NCI-H187 treated with DMSO at 0.1 percent for 48 hours (cell line): ENCODE measurements around the gene ARPC1A.
"Not testable (repeated sequence)": the region's sequence is repeated elsewhere in the genome, so short reads cannot be mapped to it uniquely, and the experiment has no call there.

Source experiments
- DNase-seq: peaks from one replicate; lab custom pipeline; 2025; lab: John Stamatoyannopoulos, UW

ARPC1A gene

DNA sequence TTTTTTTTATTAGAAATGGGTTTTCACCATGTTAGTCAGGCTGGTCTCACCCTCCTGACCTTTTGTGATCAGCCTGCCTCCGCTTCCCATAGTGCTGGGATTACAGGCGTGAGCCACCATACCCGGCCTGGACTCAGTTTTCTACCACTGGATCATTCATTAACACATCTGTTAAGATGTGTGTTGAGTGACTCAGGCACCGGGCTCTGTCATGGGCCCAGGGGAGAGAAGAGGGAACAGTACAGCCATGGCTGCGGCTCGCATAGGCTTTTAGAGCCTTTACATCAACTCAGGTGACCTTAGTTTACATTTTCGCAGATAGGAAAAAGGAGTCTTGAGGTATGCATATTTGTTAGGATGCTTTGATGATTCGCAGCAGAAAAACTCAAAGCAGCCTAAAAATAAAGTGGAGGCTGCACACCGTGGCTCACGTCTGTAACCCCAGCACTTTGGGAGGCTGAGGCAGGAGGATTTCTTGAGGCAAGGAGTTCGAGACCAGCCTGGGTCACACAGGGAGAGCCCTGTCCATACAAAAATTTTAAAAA, 45.8 kb downstream of the ARPC1A start:
- no peak for DNase-seq

DNA sequence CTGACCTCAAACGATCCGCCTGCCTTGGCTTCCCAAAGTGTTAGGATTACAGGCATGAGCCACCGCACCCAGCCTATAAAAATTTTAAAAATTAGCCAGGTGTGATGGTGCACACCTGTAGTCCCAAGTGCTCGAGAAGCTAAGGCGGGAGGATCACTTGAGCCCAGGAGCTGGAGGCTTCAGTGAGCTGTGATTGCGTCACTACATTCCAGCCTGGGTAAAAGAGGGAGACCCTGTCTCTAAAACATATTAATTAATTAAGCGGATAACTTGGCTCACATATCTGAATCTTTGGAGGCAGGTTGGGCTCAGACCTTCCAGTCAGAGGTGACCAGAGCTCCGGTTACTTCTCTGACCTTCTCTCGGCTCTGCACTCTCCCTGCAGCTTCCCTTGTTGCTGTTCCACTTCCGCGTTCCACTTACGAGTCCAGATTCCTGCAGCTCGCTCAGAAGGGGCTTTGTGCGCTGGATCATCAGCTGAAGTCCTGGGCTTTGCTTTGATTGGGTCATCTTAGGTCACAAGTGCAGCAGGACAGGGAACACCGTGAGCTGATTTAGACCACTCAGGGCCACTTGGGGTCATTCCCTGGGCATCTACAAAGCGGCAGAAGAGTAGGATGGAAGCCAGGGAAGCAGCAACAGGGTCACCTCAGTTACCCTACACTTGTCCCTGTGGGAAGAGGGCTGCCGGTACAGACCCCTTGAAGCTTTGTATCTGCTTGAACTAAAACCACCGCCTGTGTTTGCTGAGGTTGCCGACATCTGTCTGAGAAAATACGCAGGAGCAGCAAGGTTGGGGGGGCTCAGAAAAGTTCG, 46.8 kb downstream of the ARPC1A start:
- DNase-seq: no peak

GRCh38 chr7:99373091-99374066, 47.7 kb downstream of the ARPC1A start:
- no peak for DNase-seq

DNA sequence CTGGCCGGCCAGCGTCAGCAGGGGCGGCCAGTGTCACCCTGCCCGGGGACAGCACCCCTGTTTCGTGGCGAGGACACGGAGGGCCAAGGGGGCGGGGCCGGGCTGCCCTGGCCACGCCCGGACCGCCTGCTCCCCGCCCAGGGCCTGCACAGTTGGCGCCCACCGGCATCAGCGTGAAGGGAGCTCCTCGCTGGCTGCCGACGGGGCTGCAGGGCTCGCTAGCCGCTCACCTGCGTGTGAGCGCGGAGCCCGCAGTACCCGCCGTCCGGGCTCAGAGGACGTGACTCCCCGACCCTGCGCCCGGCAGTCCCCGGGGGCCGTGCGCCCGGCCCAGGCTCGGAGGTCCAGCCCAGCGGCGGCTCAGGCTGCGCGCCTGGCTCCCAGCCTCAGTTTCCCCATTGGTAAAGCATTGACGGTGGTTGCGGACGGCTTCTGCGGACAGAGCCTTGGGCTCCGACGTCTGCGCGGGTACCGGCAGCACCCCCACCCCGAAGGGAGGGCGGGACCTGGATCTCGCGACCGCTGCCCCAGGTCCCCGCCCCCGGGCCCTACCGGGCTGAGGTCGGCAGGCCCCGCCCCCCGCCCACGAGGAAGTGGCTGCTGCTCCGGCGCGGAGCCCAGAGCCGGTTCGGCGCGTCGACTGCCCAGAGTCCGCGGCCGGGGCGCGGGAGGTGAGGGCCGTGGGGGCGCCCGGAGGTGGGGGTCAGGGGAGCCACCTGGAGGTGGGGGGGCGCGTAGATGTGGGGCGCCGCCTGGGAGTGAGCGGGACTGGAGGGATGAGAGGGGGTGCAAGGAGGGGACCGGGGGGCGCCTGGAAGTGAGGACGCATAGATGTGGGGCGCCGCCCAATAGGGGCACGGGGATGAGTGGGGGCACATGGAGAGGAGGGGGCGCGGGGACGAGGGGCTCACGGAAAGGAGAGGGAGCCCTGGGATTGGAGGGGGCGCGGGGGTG, 48.7 kb downstream of the ARPC1A start, which contains the start of gene ARPC1B:
ARPC1B (plus strand) TSS at position 620 of the 954 bp plus-strand sequence. CDS start 10,985 bp downstream, outside the sequence.
- no peak for DNase-seq

DNA sequence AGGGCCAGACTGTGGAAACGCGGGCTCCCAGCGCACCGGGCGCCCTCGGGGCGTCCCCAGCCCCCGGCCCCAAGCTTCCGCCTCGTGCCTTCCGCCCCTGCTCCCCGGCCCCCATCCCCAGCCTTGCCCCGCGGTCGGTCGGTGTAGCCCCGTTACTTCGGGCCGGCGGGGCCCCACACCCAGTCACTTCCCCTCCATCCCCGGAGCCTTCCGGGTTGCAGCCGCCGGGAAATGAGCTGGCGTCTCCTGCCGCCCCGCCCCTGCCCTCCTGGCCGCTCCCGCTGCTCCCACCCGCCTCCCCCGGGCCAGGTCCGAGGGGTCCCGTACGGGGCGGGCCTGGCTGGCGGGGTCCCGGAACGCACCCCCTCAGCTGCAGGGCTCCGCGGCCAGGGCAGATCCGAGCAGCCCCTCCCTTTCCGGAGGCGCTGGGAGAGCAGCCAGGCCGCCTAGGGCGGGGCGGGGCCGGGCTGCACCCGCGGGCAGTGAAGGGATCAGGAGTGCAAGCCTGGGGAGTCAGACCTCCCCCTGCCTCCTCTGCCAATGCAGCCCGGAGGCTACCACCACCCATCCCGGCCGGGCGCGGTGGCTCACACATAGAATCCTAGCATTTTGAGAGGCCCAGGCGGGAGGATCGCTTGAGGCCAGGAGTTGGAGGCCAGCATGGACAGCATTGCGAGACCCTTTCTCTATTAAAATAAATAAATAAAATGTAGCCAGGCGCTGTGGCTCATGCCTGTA, 49.5 kb downstream of the ARPC1A start:
- no peak for DNase-seq

DNA sequence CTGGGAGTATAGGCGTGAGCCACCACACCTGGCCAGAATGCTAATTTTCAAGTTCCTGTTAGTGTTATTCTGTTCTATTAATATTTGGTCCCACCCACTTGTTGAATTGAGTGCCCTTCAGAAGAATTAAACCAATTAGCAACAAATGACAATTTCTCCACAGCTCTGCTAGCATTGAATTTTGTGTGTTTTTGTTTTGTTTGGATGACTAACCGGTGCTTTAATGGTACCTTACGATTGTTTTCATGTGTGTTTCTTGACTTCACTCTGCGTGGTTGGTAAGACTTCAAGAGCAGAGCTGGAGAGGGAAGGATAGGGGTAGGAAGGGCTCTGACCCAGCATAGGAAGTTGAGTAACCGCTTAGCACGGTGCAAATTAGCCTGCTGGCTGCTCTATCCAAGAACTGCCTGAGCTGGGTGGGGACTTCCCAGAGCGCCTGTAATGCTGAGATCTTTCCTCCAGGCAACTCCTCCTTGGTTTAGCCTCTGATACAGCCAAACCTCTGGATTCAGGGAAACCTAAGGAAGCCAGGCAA, 53.4 kb downstream of the ARPC1A start:
- DNase-seq: no peak

DNA sequence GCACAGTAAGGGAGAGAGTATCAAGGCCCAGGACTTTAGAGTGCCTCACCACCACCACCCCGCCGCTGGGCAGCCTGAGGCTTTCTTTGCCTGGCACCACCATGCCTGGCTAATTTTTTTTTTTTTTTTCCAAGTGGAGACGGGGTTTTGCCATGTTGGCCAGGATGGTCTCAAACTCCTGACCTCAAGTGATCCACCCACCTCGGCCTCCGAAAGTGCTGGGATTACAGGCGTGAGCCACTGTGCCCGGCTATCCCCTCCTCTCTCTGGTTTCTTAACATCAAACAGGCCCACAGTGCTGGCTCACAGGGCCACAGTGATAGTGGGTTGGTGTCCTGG, 54.0 kb downstream of the ARPC1A start:
- not testable (repeated sequence) for DNase-seq

DNA sequence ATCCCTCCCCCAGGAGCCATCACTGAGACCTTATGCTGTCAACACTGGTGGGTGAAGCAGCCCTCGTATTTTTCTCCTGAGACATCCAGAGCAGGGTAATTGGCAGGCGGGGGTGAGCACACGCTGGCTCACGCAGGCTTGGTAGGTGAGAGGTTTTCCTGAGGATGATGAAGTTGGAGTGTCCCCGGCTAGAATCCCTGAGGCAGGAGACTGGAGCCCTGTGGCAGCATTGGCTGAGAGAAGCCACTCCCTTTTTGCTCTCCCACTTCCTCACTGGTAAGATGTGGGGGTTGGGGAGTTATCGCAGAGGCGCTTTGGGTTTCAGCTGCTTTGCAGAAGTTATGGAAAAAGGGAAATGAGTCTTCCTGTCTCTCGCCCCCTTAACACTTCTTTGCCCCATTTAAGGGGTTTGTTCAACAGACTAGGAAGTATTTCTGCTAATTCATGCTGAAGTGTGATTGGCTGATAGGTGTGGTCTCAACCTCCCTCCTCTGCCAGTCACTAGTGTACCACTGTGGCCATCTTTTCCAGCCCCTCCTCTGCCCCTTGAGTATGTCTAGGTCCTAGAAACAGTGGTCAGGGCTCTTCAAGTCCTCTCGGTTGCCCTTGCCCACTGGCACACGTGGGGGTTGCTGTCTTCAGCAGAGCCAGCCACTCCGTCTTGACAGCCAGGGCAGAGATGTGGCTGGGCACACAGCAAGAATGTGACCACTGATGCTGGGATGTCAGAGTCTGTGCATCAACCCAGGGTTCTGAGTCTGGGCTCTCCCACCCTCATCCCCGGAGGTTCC, 54.5 kb downstream of the ARPC1A start:
- DNase-seq: no peak

GRCh38 chr7:99380823-99381663, 55.3 kb downstream of the ARPC1A start:
- DNase-seq: no peak

DNA sequence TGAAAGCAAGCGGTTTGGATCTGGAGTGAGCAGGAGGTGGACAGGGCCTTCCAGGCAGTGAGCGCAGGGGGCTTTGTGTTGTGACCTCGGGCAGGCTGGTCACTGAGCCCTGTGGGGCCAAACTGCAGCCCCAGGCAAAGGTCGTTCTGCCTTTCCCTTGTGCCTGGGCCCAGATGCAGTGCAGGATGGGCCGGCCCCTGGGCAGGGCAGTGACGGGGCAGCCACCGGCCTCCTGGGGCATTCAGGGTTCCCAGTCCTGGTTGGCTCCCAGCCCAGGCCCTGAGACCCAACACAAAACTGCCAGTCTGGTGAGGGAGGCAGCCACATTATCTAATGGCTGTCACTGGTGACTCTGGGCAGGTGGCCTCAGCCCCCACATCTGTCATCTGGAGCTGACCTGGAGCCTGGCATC, 56.0 kb downstream of the ARPC1A start:
- DNase-seq: no peak

DNA sequence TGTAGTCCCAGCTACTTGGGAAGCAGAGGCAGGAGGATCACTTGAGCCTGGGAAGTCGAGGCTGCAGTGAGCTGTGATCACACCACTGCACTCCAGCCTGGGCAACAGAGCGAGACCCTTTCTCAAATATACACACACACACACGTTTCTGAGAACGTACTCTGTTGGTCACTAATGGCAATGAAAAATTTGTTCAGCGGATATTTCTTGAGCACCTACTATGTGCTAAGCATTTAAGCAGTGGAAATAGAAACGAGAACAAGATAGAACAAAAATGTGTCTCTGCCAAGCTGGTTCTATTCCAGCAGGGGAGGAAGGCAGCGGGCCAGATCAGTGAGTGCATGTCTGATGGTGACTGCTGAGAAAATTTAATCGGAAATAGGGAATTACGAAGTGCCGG, 57.5 kb downstream of the ARPC1A start:
- DNase-seq: no peak

- DNase-seq: no peak
Measured at GRCh38 chr7:99383791-99384370, 58.2 kb downstream of the ARPC1A start.

- no peak for DNase-seq
Measured at GRCh38 chr7:99384523-99384922, 58.8 kb downstream of the ARPC1A start.

DNA sequence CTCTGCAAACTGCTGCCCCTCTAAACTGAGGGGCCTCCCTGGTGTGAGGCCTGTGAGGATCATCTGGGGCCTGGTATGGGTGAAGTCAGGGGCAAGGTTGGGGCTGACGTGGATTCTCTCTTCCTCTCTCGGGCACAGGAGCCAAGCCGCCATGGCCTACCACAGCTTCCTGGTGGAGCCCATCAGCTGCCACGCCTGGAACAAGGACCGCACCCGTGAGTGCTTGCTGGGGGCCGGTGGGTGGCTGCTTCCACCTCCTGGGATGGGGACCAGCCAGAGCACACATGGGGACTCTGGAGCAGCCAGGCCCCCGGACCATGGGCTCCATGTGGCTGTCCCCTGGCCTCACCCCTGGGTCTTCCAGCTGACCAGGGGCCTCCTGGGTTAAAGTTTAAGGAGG, 59.9 kb downstream of the ARPC1A start:
- no peak for DNase-seq

GRCh38 chr7:99386584-99387238, 61.0 kb downstream of the ARPC1A start:
- no peak for DNase-seq

DNA sequence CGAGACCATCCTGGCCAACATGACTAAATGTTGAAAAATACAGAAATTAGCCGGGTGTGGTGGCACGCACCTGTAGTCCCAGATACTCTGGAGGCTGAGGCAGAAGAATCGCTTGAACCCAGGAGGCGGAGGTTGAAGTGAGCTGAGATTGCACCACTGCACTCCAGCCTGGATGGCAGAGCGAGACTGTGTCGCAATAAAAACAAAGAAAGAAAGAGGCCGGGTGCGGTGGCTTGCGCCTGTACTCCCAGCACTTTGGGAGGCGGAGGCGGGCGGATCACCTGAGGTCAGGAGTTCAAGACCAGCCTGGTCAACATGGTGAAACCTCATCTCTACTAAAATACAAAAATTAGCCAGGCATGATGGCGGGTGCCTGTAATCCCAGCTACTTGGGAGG, 61.5 kb downstream of the ARPC1A start:
- DNase-seq: not testable (repeated sequence)

- no peak for DNase-seq
Measured at GRCh38 chr7:99387912-99388311, 62.2 kb downstream of the ARPC1A start.

DNA sequence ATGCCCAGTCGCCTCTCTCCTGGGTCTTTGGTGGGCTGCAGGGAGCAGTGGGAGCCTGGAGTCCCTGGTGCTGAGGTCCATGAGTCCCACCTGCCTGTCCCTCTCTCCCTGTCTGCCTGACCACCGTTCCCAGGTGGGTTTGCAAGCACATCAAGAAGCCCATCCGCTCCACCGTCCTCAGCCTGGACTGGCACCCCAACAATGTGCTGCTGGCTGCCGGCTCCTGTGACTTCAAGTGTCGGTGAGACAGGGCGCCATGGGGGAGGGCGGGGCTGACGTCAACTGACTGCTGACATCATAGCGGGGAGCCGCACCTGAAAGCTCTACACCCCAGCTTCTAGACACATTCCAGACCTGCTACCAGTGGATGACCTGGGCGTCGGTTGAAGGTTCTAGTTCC, 64.1 kb downstream of the ARPC1A start:
- no peak for DNase-seq
